Stimulated activated CD8-positive, alpha-beta memory T cell treated with anti-CD3 and anti-CD28 coated beads, Interleukin-2, amount 100 ng/mL, for 48 hours (primary cell): Measurements from ENCODE around the gene AFP.
"Not testable (repeated sequence)": the region's sequence is repeated elsewhere in the genome, so short reads cannot be mapped to it uniquely, and the experiment has no call there.

Experiments used
- DNase-seq, 2 donors: peaks; one replicate each; pipeline ENCODE4 v3.0.0-alpha.2; 2020; ENCODE audit warnings: low read depth in 2 of 2

AFP gene

GRCh38 chr4:73435984-73436383 is at the start of gene AFP:
TSS of gene AFP (plus strand) at chr4:73436221. CDS start at chr4:73436263, 42 bp downstream.
- DNase-seq: no peak

GRCh38 chr4:73387552-73387951 is 48.5 kb upstream of the AFP start:
- DNase-seq: no peak

GRCh38 chr4:73388887-73389286 is 47.1 kb upstream of the AFP start:
- DNase-seq: no peak

- not testable (repeated sequence) for DNase-seq
Observed at GRCh38 chr4:73389663-73390062, 46.4 kb upstream of the AFP start.

- DNase-seq: no peak
Observed at GRCh38 chr4:73391774-73392173, 44.2 kb upstream of the AFP start.

GRCh38 chr4:73392936-73393335 is 43.1 kb upstream of the AFP start:
- DNase-seq: no peak

GRCh38 chr4:73396304-73396703 is 39.7 kb upstream of the AFP start:
- DNase-seq: no peak

GRCh38 chr4:73396993-73397972 is 38.7 kb upstream of the AFP start:
- DNase-seq: no peak

GRCh38 chr4:73401412-73401811 is 34.6 kb upstream of the AFP start:
- no peak for DNase-seq

GRCh38 chr4:73404042-73404441 is 32.0 kb upstream of the AFP start, which contains the start of gene ALB:
TSS of gene ALB (plus strand) at chr4:73404287. CDS start at chr4:73404328, 41 bp downstream.
- DNase-seq: no peak

GRCh38 chr4:73404457-73404856 is 31.6 kb upstream of the AFP start:
- DNase-seq: no peak

- DNase-seq: no peak
Observed at GRCh38 chr4:73405138-73405537, 30.9 kb upstream of the AFP start.

GRCh38 chr4:73406548-73406875 is 29.5 kb upstream of the AFP start:
- DNase-seq: no peak

- no peak for DNase-seq
Observed at GRCh38 chr4:73407227-73407673, 28.8 kb upstream of the AFP start.

- DNase-seq: no peak
Observed at GRCh38 chr4:73408181-73408867, 27.7 kb upstream of the AFP start.

GRCh38 chr4:73409012-73409862 is 26.8 kb upstream of the AFP start:
- no peak for DNase-seq

- DNase-seq: no peak
Observed at GRCh38 chr4:73409978-73410548, 26.0 kb upstream of the AFP start.

- no peak for DNase-seq
Observed at GRCh38 chr4:73410916-73411730, 24.9 kb upstream of the AFP start.

GRCh38 chr4:73411731-73412414 is 24.1 kb upstream of the AFP start:
- DNase-seq: no peak

GRCh38 chr4:73413294-73413755 is 22.7 kb upstream of the AFP start:
- DNase-seq: no peak
